ENCODE measurements around the gene RGS11. TPM values are rescaled to one million over a fixed set of nuclear protein-coding genes. Genes with fewer than 3 reads are reported as not detected.

RGS11 gene
- total RNA-seq, 2 donors from 2014 or later = 2.9 to 4.0 TPM

- no peak overlapping the region for H3K27ac ChIP-seq
- H3K27me3 ChIP-seq = no peaks in the 10 kb centered on the region
- no peaks in the 10 kb centered on the region for H3K9me3 ChIP-seq
- H3K36me3 ChIP-seq = peaks cover 8% of the 10 kb centered on the region
- no peak for TF ChIP-seq CTCF (IDR thresholded peaks at IDR 0.05)
- intact Hi-C loops (cut with DNase I) = no loop called here
- no peak overlapping the region for H3K4me3 ChIP-seq
- H3K4me1 ChIP-seq = no peaks in the 10 kb centered on the region
- no peak for DNase-seq
- H3K9ac ChIP-seq (ENCODE audit: low read depth in 2 of 2, low read length in 2 of 2) = no peak overlapping the region
Measured at GRCh38 chr16:314351-314750, 38.6 kb upstream of the RGS11 start.

- H3K36me3 ChIP-seq = peaks cover 8% of the 10 kb centered on the region
- intact Hi-C loops (cut with DNase I) = no loop called here
- no peaks in the 10 kb centered on the region for H3K4me1 ChIP-seq
- no peak overlapping the region for H3K9ac ChIP-seq (ENCODE audit: low read depth in 2 of 2, low read length in 2 of 2)
- H3K9me3 ChIP-seq = no peaks in the 10 kb centered on the region
- TF ChIP-seq CTCF (IDR thresholded peaks at IDR 0.05) = no peak
- no peak overlapping the region for H3K4me3 ChIP-seq
- no peak for DNase-seq
- H3K27ac ChIP-seq = no peak overlapping the region
- H3K27me3 ChIP-seq = no peaks in the 10 kb centered on the region
Measured at GRCh38 chr16:311725-312124, 36.0 kb upstream of the RGS11 start.

- TF ChIP-seq CTCF (IDR thresholded peaks at IDR 0.05) = no peak
- no peak overlapping the region for H3K27ac ChIP-seq
- no peaks in the 10 kb centered on the region for H3K4me1 ChIP-seq
- intact Hi-C loops (cut with DNase I) = no loop called here
- DNase-seq = no peak
- no peaks in the 10 kb centered on the region for H3K27me3 ChIP-seq
- no peaks in the 10 kb centered on the region for H3K9me3 ChIP-seq
- no peak overlapping the region for H3K9ac ChIP-seq (ENCODE audit: low read depth in 2 of 2, low read length in 2 of 2)
- H3K36me3 ChIP-seq = peaks cover 8% of the 10 kb centered on the region
- H3K4me3 ChIP-seq = no peak overlapping the region
Measured at GRCh38 chr16:309476-309875, 33.7 kb upstream of the RGS11 start.

- H3K9ac ChIP-seq (ENCODE audit: low read depth in 2 of 2, low read length in 2 of 2) = no peak overlapping the region
- no peak for TF ChIP-seq CTCF (IDR thresholded peaks at IDR 0.05)
- no peaks in the 10 kb centered on the region for H3K9me3 ChIP-seq
- no peaks in the 10 kb centered on the region for H3K4me1 ChIP-seq
- intact Hi-C loops (cut with DNase I) = no loop called here
- peaks cover under 1% of the 10 kb centered on the region for H3K36me3 ChIP-seq
- H3K27ac ChIP-seq = no peak overlapping the region
- H3K4me3 ChIP-seq = no peak overlapping the region
- no peak for DNase-seq
- H3K27me3 ChIP-seq = no peaks in the 10 kb centered on the region
Measured at GRCh38 chr16:307691-308312, 32.1 kb upstream of the RGS11 start.

- no peaks in the 10 kb centered on the region for H3K9me3 ChIP-seq
- DNase-seq = no peak
- H3K27ac ChIP-seq = no peak overlapping the region
- no peaks in the 10 kb centered on the region for H3K36me3 ChIP-seq
- no peak for TF ChIP-seq CTCF (IDR thresholded peaks at IDR 0.05)
- H3K4me3 ChIP-seq = no peak overlapping the region
- intact Hi-C loops (cut with DNase I) = no loop called here
- no peaks in the 10 kb centered on the region for H3K4me1 ChIP-seq
- no peak overlapping the region for H3K9ac ChIP-seq (ENCODE audit: low read depth in 2 of 2, low read length in 2 of 2)
- no peaks in the 10 kb centered on the region for H3K27me3 ChIP-seq
Measured at GRCh38 chr16:306911-307370, 31.2 kb upstream of the RGS11 start.
